H54 (cell line): ENCODE results near the gene PLCG2.
A peak's percentile ranks its signal among the peaks of the same experiment; 100 is the strongest.

Experiments
- DNase-seq: peaks from one replicate; pipeline ENCODE4 v3.0.0; 2011; ENCODE audit warnings: low spot score, mixed read lengths; ENCODE audit not compliant: insufficient read length
- FAIRE-seq: peaks from 3 replicates; lab custom pipeline; 2011; peaks lifted over from hg19 to GRCh38; lab: Jason Lieb, UNC
- POLR2A ChIP-seq: IDR thresholded peaks from 2 replicates; pipeline ENCODE4 v1.6.1; 2011; ENCODE audit warnings: low read depth, mild to moderate bottlenecking, low read length

PLCG2 gene

GRCh38 chr16:81846105-81846504, 67.0 kb downstream of the PLCG2 start:
- DNase-seq (peak; percentile 32), FAIRE-seq (no peak)
- no peak for TF ChIP-seq POLR2A

GRCh38 chr16:81848306-81848853, 69.3 kb downstream of the PLCG2 start:
- no peak for FAIRE-seq
- TF ChIP-seq POLR2A = no peak
- no peak for DNase-seq

- no peak for DNase-seq
- FAIRE-seq = no peak
- TF ChIP-seq POLR2A = no peak
Measured at GRCh38 chr16:81850197-81850944, 71.3 kb downstream of the PLCG2 start.

GRCh38 chr16:81852347-81852746, 73.3 kb downstream of the PLCG2 start:
- TF ChIP-seq POLR2A = no peak
- DNase-seq (no peak), FAIRE-seq (no peak)

- FAIRE-seq (no peak), DNase-seq (no peak)
- TF ChIP-seq POLR2A = no peak
Measured at GRCh38 chr16:81855552-81856153, 76.6 kb downstream of the PLCG2 start.

GRCh38 chr16:81860287-81861266, 81.5 kb downstream of the PLCG2 start:
- FAIRE-seq = no peak
- DNase-seq = no peak
- no peak for TF ChIP-seq POLR2A

- TF ChIP-seq POLR2A = no peak
- peak; percentile 61 for DNase-seq
- no peak for FAIRE-seq
Measured at GRCh38 chr16:81861503-81861902, 82.4 kb downstream of the PLCG2 start.

- FAIRE-seq (no peak), DNase-seq (no peak)
Measured at GRCh38 chr16:81861915-81862314, 82.8 kb downstream of the PLCG2 start.

GRCh38 chr16:81863630-81864352, 84.7 kb downstream of the PLCG2 start:
- FAIRE-seq (no peak), DNase-seq (no peak)
- no peak for TF ChIP-seq POLR2A

More at GRCh38 chr16:81861915-81862314, 82.8 kb downstream of the PLCG2 start:
- TF ChIP-seq POLR2A = no peak

GRCh38 chr16:81864646-81865382, 85.7 kb downstream of the PLCG2 start:
- TF ChIP-seq POLR2A = no peak
- FAIRE-seq (no peak), DNase-seq (no peak)

- no peak for DNase-seq
Measured at GRCh38 chr16:81866820-81867440, 87.8 kb downstream of the PLCG2 start.

More at GRCh38 chr16:81866820-81867440, 87.8 kb downstream of the PLCG2 start:
- no peak for FAIRE-seq
- no peak for TF ChIP-seq POLR2A
